ENCODE measurements around the gene SLC8A1. TPM values are rescaled to one million over a fixed set of nuclear protein-coding genes. Genes with fewer than 3 reads are reported as not detected.

The SLC8A1 gene
- total RNA-seq, 1 donor: 82.9 TPM

DNA sequence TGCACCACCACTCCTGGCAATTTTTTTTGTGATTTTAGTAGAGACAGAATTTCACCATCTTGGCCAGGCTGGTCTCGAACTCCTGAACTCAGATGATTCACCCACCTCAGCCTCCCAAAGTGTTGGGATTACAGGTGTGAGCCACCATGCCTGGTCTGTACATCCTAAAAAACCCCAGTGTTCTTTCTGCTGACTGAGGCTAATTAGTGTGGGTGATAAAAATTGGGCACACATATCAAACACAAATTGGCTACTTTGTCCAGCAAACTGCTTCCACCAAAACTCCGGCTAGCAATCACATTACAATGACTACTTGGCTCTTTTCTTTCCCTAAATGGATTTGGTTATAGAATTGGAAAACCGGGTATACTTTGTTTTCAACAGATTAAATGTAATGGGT lies 153.9 kb downstream of the SLC8A1 start:
- no peak overlapping the region for H3K27ac ChIP-seq (ENCODE audit: low read depth, low read length)
- no peaks in the 10 kb centered on the region for H3K4me1 ChIP-seq (ENCODE audit: insufficient read depth, low read length)
- no peaks in the 10 kb centered on the region for H3K27me3 ChIP-seq (ENCODE audit: insufficient read depth, low read length)
- TF ChIP-seq, protein P1, sequence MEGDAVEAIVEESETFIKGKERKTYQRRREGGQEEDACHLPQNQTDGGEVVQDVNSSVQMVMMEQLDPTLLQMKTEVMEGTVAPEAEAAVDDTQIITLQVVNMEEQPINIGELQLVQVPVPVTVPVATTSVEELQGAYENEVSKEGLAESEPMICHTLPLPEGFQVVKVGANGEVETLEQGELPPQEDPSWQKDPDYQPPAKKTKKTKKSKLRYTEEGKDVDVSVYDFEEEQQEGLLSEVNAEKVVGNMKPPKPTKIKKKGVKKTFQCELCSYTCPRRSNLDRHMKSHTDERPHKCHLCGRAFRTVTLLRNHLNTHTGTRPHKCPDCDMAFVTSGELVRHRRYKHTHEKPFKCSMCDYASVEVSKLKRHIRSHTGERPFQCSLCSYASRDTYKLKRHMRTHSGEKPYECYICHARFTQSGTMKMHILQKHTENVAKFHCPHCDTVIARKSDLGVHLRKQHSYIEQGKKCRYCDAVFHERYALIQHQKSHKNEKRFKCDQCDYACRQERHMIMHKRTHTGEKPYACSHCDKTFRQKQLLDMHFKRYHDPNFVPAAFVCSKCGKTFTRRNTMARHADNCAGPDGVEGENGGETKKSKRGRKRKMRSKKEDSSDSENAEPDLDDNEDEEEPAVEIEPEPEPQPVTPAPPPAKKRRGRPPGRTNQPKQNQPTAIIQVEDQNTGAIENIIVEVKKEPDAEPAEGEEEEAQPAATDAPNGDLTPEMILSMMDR (IDR thresholded peaks at IDR 0.05; ENCODE audit: extremely low read depth, low read depth, low read length): no peak
- no peaks in the 10 kb centered on the region for H3K9me3 ChIP-seq (ENCODE audit: low read depth, low read length)
- H3K4me2 ChIP-seq (ENCODE audit: insufficient read depth, low read length): no peak overlapping the region
- H4K20me1 ChIP-seq (ENCODE audit: insufficient read depth, low read length): no peaks in the 10 kb centered on the region
- no peak overlapping the region for H2AFZ ChIP-seq (ENCODE audit: low read length)
- DNase-seq (ENCODE audit: insufficient read length, low spot score, missing footprints): no peak
- no peaks in the 10 kb centered on the region for H3K36me3 ChIP-seq (ENCODE audit: insufficient read depth, low read length)
- no peaks in the 10 kb centered on the region for H3K79me2 ChIP-seq (ENCODE audit: insufficient read depth, low read length)
- H3K4me3 ChIP-seq (ENCODE audit: insufficient read depth, low read length): no peak overlapping the region

DNA sequence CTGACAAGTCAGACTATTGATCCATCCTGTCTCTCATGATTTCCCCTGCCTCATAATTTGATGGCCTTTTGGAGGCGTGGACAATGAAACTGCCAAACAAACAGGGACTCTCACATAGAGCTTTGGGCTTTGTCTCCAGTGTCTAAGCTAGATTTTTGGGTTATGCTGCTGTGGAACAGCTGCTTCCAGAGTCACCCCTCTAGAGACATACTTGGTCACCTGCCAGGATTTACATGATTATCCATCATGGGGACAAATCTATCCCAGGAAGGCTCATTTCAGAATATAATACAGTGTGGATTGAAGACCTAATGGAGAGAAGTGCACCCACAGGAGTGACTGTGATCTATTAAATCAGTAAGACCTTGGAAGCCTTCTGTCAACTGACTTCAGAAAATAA lies 159.6 kb downstream of the SLC8A1 start:
- Histone ChIP-seq H3K79me2 (ENCODE audit: insufficient read depth, low read length) (no peaks in the 10 kb centered on the region), H3K27me3 (ENCODE audit: insufficient read depth, low read length) (no peaks in the 10 kb centered on the region), H2AFZ (ENCODE audit: low read length) (no peak overlapping the region), H3K4me2 (ENCODE audit: insufficient read depth, low read length) (no peak overlapping the region), H3K4me1 (ENCODE audit: insufficient read depth, low read length) (peaks cover 5% of the 10 kb centered on the region), H3K36me3 (ENCODE audit: insufficient read depth, low read length) (no peaks in the 10 kb centered on the region), H3K9me3 (ENCODE audit: low read depth, low read length) (no peaks in the 10 kb centered on the region), H3K4me3 (ENCODE audit: insufficient read depth, low read length) (no peak overlapping the region), H4K20me1 (ENCODE audit: insufficient read depth, low read length) (no peaks in the 10 kb centered on the region), H3K27ac (ENCODE audit: low read depth, low read length) (no peak overlapping the region)
- DNase-seq (ENCODE audit: insufficient read length, low spot score, missing footprints): no peak
- TF ChIP-seq, protein P1 (IDR thresholded peaks at IDR 0.05; ENCODE audit: extremely low read depth, low read depth, low read length): no peak

DNA sequence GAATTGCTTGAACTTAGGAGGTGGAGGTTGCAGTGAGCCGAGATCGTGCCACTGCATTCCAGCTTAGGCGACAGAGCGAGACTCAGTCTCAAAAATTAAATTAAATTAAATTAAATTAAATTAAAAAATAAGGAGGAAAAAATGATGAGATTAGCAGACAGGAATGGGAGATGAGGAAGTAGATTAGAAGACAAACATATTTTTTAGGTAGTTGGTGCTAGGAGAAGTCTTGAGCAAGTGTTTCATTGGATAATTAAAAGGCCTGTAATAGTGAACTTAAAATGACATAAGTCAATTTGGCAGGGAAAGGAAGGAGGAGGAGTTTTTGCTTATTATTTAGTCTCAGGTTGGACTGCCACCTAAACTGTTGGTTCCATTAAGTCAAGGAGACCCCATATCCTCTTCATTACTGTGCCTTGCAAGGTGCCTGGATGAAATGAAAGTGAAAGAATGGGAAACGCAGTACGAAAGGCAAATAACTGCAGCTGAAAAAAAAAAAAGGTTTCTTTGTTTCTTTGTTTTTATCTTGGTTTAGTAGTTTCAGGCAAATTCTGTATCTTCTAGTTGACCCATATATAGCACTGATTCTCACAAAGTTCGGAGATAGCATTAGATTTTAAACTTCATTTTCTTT lies 162.0 kb downstream of the SLC8A1 start:
- DNase-seq (ENCODE audit: insufficient read length, low spot score, missing footprints): no peak
- Histone ChIP-seq H3K4me1 (ENCODE audit: insufficient read depth, low read length) (peaks cover 19% of the 10 kb centered on the region), H3K27me3 (ENCODE audit: insufficient read depth, low read length) (no peaks in the 10 kb centered on the region), H3K27ac (ENCODE audit: low read depth, low read length) (no peak overlapping the region), H3K4me2 (ENCODE audit: insufficient read depth, low read length) (no peak overlapping the region), H3K79me2 (ENCODE audit: insufficient read depth, low read length) (no peaks in the 10 kb centered on the region), H3K36me3 (ENCODE audit: insufficient read depth, low read length) (no peaks in the 10 kb centered on the region), H3K4me3 (ENCODE audit: insufficient read depth, low read length) (no peak overlapping the region), H2AFZ (ENCODE audit: low read length) (no peak overlapping the region), H4K20me1 (ENCODE audit: insufficient read depth, low read length) (no peaks in the 10 kb centered on the region), H3K9me3 (ENCODE audit: low read depth, low read length) (no peaks in the 10 kb centered on the region)
- TF ChIP-seq, protein P1 (IDR thresholded peaks at IDR 0.05; ENCODE audit: extremely low read depth, low read depth, low read length): no peak

DNA sequence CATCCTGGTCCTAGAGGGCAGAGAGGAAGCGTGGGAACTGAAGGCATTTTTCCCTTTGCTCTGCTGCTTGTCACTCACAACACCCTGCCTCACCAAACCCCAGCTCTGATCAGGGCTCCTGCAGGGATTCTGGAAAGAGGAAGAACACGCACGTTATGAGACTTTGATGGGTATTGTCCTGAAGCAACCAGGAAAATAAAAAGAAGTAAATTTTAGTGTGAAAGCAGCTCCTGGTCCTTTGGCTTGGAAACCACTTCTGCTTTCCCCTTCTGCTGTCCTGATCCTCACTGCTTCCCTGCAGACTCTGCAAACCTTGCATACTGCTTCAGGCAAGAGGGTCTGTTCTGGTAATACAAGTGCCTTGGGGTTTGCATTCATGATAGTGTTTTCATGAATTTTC lies 164.1 kb downstream of the SLC8A1 start:
- Histone ChIP-seq H3K27ac (ENCODE audit: low read depth, low read length) (peak overlapping the region; percentile 21), H3K36me3 (ENCODE audit: insufficient read depth, low read length) (no peaks in the 10 kb centered on the region), H3K9me3 (ENCODE audit: low read depth, low read length) (no peaks in the 10 kb centered on the region), H4K20me1 (ENCODE audit: insufficient read depth, low read length) (no peaks in the 10 kb centered on the region), H3K4me1 (ENCODE audit: insufficient read depth, low read length) (peaks cover 32% of the 10 kb centered on the region), H3K4me2 (ENCODE audit: insufficient read depth, low read length) (no peak overlapping the region), H3K27me3 (ENCODE audit: insufficient read depth, low read length) (no peaks in the 10 kb centered on the region), H3K79me2 (ENCODE audit: insufficient read depth, low read length) (no peaks in the 10 kb centered on the region), H2AFZ (ENCODE audit: low read length) (no peak overlapping the region), H3K4me3 (ENCODE audit: insufficient read depth, low read length) (no peak overlapping the region)
- TF ChIP-seq, protein P1 (IDR thresholded peaks at IDR 0.05; ENCODE audit: extremely low read depth, low read depth, low read length): no peak
- DNase-seq (ENCODE audit: insufficient read length, low spot score, missing footprints): no peak

Measured in osteoblast (primary cell).